ENCODE measurements around the gene IKZF2.

Gene IKZF2

DNA sequence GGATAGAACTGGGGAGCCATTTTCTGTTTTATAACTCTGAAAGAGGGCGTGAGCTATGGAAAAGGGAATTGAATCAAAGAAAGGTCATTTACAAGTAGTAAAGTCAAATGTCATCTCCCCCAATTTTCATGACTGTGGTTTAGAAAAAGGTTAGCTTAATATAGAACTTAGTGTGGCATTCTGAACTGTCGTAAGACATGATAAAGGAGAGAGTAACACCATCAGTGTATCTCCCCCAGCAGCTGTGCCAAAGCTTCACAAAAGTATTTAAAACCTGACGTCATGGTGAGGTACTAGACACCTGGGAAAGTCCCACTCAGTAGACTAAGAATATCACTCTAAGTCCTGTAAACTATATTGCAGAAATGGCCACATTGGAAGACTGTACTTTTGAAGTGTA is 5.8 kb upstream of the IKZF2 start:
- in situ Hi-C loops (cut with MboI; ENCODE audit: low sequenced_read_pairs), result loop anchor here (25.0 kb wide), 1 partner anchor 470 kb away; no protein-coding TSS in a partner anchor

DNA sequence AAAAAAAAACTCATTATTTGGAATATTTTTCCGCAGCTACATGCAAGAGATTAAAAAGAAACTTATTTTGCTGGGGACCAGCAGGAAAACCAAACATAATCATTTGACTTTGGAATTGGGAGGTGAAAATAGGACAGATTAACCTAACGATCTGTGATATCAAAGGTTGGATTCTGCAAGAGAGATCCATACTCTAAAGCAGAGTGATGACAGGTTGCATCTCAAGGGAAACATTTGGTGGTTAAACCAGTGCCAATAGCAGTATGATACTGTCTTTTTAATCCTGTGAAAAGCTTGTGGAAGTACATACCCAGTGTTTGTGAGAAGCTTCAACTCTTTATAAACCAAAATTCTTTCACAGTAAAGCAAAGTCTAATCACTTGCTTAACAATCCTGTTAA is 5.3 kb upstream of the IKZF2 start:
- in situ Hi-C loops (cut with MboI; ENCODE audit: low sequenced_read_pairs), result loop anchor here (25.0 kb wide), 1 partner anchor 469 kb away; no protein-coding TSS in a partner anchor

DNA sequence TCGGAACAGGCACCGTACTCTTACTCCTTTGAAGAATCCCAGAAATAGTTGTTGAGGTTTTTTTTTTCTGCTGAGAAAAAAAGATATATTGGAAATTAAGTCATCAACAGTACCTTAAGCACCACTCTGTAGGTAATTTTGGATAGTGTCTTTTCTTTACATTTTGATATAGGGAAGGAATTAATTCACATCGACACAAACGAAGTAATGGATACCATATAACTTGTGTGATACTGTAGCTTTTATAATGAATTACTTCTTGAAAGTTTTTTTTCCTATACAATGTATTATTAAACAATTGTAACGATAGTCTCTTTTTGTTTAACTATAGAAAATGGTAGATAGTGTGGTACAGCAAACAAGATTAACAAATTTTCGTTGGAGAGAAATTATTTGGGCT is 1.5 kb upstream of the IKZF2 start:
- in situ Hi-C loops (cut with MboI; ENCODE audit: low sequenced_read_pairs), result loop anchor here (25.0 kb wide), 1 partner anchor 466 kb away; no protein-coding TSS in a partner anchor

DNA sequence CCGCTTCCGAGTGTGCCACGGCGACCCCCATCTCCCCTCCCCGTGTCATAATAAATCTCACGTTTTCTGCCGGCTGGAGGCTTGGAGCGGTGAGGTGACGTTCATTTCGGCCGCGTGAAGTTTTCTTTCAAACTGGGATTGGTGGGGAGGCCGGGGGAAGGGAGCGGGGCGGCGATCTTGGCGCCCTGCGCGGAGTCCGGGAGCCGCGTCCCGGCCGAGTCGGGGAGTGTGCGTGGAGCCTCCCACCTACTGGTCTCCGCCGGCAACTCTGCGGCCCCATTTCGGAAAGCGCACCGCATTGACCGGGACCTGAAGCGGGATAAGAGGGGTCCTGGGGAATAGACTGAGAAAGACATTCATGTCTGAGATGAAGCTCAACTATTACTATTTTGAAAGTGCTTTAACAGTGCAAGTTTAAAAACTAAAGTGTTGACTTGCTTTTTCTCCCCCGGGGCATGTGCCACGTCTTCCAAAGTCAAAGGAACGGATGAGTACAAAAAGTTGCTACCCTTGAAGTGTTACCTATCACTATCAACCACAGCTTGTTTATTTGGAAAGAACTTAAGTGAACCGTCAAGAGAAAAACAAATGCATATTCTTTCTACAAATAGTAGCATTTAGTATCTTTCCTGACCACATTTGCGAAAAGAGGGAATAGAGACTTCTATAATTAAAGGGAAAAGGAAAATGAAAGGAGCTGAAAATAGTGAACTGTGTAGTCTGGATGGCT is 818 bp upstream of the IKZF2 start:
- in situ Hi-C loops (cut with MboI; ENCODE audit: low sequenced_read_pairs), result loop anchor here (25.0 kb wide), 1 partner anchor 465 kb away; no protein-coding TSS in a partner anchor

DNA sequence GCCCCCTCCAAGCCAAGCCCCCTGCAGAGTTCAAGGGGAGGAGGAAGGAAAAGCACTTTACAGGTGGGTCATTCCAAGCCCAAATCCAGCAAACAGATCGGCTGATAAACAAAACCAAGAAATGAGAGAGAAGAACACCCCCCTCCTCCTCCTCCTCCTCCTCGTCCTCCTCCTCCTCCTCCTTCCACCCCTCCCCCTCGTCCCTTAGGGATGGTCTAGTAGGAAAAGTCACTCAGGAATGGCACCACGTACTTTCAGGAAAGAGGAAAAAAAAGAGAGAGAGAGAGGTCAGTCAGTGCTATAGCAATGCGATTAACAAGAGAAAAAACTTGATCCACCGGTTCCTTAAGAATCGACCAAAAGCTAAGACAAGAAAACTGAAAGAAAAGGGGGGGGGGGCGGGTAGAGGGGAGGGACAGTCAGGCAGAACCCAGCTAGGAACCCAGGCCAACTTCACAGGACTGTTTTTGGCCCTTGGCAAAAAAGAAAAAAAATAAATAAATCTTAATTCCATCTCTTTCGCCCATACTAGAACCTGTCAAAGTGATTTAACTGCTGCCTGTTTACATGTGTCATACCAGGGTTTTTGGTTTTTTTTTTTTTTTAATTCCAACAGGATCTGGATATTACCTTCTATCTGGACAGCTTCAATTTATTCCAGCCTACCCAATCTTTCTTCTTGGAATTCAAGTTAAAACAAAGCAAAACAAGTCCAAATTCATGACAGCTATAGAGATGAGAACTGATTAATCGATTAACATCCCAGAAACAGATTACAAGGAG is 906 bp downstream of the IKZF2 start:
- in situ Hi-C loops (cut with MboI; ENCODE audit: low sequenced_read_pairs), result loop anchor here (25.0 kb wide), 1 partner anchor 463 kb away; no protein-coding TSS in a partner anchor

DNA sequence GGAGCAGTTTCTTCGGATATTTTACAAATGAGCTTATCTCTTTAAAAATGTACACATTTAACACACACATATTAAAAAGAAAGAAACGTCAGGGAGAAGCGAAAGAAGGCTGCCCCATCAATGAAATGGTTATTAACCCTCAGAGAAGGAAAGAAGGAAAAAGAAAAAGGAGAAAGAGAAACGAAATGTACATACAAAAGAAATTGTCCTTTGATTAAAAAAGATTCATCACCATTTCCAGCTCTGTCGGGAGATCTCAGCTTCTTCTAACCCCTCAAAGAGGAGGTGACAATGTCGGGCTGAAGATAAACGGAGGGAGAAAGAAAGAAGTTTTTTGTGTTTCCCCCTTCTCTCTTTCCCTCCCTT is 1.5 kb downstream of the IKZF2 start:
- in situ Hi-C loops (cut with MboI; ENCODE audit: low sequenced_read_pairs), result loop anchor here (25.0 kb wide), 1 partner anchor 463 kb away; no protein-coding TSS in a partner anchor

DNA sequence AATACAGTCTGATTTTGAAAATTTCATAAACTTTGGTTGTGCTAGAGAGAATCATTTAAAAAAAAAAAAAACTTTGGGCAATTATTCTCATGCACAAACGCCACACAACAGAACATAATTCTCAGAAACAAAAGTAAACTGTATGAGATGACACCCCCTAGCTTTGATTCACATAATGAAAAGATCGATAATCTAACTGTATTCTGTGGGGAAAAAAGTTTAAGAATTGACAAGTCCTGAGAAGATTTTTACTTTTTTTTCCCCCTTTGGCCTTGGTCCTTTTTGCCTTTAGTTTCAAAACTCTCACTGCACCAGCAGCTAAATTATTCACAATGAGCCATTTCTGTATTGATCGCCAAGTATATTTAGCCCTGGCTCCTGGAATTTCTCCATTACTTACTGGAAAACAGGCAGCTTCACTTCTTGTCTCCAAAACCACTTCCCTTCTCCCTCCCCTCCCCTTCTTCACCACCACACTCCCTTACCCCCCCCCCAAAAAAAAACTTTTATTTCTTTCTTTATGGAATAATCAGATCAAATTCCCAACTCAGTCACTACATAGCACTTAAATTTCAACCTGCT is 2.0 kb downstream of the IKZF2 start:
- in situ Hi-C loops (cut with MboI; ENCODE audit: low sequenced_read_pairs), result no loop called here

DNA sequence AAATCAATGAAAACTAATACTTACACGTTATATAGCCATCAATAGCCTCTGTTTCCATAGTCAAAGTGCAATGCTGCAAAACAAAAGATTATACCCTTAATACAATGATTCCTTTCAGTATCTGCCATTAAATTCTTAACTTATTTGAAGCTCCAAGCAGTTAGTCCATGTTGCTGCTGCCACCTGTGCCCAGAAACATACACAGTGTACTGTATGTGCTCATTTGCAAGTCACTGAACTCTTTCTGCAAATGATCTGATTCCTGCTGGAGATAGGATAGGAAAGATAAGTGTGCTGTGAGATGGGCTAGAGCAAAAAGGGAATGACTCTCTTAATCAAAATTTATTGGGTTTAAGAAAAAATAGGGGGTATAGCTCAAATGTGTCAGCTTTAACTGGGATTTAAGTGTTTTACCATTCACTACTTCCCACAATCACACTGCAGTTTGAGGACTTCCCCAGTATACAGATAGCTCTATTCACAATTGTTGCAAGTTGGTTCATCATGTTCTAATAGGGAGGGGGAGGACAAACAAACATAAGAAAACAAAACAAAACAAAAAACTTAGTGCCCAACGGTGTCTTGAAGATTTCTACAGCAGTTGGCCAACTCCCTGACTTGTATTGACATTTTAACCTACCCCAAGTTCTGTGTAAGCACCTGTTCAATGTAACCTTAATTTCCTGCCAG is 2.7 kb downstream of the IKZF2 start:
- in situ Hi-C loops (cut with MboI; ENCODE audit: low sequenced_read_pairs), result no loop called here

DNA sequence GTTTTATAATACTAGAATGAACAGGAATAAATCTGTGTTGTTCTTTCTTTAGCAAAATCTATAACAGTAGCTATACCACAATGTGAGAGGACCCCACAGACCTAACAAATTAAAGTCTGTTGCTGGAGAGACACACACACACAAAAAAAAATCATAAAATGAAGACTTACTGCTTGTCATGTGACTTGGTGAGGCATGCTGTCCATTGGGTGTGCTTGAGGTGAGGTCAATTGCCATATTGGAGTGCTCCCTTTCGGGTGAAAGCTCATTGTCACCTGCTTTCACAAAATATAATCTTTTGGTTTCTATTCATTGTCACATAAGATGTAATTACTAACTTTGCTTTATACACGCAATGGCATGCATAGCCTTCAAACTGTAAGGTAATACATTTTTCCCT is 3.9 kb downstream of the IKZF2 start:
- in situ Hi-C loops (cut with MboI; ENCODE audit: low sequenced_read_pairs), result no loop called here

DNA sequence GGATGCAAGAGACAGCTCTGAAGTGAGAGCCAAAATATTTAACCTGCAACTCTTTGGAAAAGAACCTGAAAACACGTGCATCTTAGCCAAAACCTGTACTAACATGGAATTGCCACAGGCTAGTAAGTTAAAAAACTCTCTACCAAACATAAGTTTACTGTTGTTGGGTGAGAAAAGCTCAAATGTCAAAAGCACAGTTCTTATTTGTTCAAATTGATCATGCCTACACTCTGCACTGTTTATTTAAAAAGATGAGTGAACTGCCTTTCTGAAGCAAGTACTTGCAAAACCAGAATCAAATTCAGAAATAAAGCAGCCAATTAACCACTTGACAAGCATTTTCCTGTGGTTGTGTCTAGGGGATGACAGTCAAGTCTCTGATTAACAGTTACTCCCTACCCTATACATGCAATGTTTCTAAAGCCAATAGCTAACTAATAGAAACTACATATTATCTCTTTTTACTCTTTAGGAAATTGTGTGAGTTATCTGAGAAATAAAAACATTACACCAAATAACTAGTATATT is 5.6 kb downstream of the IKZF2 start:
- in situ Hi-C loops (cut with MboI; ENCODE audit: low sequenced_read_pairs), result no loop called here

DNA sequence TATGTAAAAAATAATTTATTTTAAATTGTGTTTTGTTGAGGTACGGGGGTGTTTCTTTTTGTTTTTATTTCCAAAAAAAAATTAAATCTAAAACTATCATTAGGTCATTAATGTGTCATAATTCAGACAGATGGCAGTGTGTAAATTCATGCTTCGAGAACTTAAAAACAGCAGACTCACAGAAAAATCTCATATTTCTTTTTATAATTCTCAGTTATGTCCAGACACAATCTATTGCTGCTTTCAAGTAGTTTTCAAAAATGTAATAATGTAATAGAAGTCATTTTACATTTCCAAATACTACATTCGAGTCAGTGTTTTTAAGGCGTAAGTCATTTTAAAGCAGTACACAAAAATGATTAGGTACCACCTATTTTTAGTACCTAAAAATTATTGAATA is 14.3 kb downstream of the IKZF2 start:
- in situ Hi-C loops (cut with MboI; ENCODE audit: low sequenced_read_pairs), result no loop called here

DNA sequence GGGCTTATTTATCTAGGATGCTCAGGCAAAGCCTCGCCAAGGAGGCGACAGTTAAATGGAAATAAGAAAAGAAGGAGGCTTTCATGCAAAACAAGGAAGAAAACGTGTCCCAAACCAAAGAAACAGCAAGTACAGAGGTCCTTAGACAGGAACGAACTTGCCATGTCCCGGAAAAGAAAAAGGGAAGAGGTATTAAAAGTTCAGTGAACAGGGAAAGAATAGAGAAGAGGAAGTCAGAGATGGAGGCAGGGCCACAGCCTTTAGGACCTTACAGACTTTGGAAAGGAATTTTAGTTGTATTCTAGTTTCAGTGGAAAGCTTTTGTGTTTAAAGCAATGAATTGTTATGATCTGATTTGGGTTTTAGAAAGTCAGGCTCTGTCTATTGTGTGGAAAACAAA is 22.1 kb downstream of the IKZF2 start:
- in situ Hi-C loops (cut with MboI; ENCODE audit: low sequenced_read_pairs), result no loop called here

DNA sequence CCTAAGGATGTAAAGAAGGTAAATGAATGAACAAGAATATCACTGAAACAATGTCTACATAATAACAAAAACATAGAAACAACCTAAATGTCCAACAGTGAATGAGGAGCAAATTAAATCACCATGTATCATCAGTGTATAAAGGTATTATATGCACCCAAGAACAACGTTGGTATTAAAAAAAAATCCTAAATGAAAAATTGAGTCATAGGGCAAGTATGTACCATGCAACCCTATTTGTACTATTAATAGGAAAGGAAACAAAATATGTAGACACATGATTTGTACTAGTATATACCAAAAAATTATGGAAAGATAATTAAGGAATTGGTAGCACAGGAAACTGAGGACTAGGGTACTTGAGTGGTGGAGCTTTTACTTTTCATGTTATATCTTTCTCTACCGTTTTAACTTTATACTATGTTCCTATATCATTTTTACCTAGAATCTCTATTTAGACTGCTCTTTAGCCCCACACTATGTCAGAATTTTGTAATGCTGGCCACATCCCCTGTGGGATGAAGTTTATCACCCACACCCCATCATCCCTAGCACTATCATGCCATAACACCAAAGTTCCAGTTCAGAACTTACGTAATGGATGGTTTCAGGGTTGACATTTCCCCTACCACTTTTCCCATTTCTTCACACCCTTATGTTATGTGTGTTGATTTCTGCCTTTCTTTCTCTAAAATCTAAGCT is 25.6 kb downstream of the IKZF2 start:
- in situ Hi-C loops (cut with MboI; ENCODE audit: low sequenced_read_pairs), result no loop called here

DNA sequence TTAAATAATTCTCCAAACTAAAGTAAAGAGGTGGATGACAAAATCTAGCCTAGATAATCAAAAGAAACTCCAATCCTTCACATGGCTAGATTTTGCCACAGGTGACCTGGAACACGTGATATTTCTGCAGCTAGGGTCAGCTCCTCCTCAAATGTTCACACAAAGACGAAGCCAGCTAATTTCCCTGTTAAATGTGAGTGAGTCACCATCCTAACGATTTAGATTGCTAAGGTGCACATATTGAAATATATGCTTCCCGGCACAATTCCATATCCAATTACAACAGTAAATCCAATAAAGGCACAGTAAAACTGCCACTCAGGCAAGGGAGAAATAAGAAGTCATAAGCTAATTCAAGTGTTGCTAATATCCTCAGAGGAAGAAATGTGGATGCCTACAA is 28.7 kb downstream of the IKZF2 start:
- in situ Hi-C loops (cut with MboI; ENCODE audit: low sequenced_read_pairs), result no loop called here

DNA sequence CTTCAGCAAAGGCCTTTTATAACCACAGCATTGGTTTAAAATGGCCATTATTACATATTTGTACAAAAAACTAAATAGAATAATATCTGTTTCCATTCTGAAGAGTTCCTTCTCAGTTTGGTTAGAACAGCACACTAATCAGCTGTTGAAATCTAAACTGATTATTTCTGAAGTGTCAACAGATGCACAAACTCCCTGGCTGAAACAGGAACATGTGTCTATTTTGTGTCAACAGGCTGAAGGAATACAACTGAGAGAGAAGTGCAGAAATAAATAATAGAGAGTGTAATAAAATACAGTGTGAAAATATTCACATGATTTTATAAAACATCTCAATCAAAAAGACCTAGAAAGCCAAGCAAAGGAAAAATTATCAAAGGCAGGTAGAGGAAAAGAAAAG is 29.7 kb downstream of the IKZF2 start:
- in situ Hi-C loops (cut with MboI; ENCODE audit: low sequenced_read_pairs), result no loop called here

DNA sequence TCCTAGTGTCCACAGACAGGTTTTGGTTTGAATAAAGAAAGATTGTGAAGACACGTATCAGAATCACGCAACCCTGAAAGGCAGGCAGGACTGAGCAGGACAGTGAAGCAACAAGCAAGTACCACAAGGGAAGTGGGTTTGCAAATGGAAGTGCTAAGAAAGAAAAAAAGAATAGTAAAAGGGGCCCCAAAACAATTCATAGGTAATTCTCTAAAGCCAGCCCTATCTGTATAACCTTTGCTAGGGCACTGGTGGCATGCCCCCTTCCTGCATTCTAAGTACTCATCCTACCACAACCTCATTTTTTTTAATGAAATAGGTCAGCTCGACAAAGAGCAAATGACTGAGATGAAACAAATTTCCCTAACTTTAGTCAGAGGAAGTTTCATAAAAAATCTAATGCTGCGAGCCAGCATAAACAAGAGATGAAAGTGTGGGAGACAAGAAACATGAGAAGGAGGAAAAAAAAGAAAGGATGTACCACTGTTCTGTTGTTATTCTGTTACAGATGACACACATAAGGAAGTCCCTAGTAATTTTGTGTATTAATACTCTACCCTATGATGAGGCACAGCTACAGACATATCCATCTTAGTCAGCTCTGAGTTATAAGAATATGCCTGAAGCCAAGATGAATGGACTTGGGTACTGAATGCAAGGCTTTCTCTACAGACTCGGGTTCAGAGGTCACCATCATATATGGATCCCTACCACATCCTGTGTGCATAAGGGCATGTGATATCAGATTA is 32.2 kb downstream of the IKZF2 start:
- in situ Hi-C loops (cut with MboI; ENCODE audit: low sequenced_read_pairs), result no loop called here

DNA sequence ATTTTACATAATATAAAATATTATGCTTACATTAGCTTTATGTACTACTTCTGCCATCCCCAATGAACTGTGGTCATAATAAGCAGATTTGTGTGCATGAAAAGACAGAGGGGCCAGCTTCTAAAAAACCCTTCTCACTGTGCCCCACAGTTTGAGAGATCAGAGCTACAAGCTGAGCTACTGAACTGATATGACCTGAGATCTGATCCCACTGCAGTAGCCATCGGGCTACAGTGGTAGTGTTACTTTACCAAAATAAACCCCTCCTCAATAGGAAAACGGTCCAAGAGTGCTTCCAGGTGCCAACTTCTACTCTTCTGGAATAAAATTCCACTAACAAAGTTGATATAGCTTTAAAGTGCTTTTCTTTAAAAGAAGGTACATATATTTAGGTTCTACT is 43.1 kb downstream of the IKZF2 start:
- in situ Hi-C loops (cut with MboI; ENCODE audit: low sequenced_read_pairs), result no loop called here

DNA sequence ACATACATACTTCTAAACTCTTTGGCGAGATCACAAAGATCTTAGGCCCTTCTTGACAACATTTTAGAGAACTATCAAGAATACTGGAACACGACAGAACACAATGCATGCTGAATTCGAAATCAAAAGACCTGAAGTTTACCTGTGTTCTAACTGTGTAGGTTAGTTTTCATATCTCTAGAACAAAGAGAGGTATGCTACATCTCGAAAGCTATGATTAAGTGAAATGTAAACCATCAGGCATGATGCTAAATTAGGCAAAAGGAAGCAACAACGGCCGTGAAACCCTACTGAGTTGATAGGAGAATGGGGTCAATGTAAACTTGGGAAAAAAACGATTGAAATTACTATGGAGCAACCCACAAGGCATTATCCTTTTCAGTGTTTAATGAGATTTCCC is 43.7 kb downstream of the IKZF2 start:
- in situ Hi-C loops (cut with MboI; ENCODE audit: low sequenced_read_pairs), result no loop called here

DNA sequence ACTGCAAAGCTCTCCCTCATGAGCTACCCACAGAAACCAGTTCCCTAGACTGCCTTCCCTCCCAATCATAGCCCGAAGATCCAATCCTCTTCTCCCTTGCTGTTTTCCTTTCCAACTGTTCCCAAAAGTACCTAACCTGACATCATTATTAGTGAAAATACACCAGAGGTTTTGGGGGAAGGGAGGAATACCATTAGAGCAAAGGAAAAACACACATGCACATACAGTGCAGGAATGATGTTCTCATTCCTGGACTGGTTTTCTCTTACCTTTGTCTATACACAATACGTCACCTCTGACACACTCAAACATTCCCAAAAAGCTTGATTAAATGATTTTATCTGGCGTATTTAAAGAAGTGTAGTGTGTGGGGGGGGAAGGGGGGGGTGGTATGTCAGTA is 46.2 kb downstream of the IKZF2 start:
- in situ Hi-C loops (cut with MboI; ENCODE audit: low sequenced_read_pairs), result no loop called here

DNA sequence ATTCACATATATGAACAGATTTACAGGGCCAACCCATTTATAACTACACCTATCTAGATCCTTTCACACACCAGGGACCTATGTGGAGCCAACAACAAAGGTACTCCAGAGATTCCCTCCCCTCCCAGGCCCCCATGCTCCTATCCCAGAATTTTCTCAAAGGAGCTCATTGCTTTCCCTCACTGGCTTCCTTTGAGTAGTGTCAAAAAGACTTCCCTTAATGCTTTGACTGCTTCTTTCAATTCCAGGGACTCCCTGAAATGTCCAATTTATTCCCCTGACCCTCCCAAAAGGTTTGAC is 46.6 kb downstream of the IKZF2 start:
- in situ Hi-C loops (cut with MboI; ENCODE audit: low sequenced_read_pairs), result no loop called here

Data from HL-60/S4 treated with retinoic acid at 250 ng/mL for 4 days and 3 days (cell line).